ENCODE results near the gene SFXN2. TPM values are rescaled to one million over a fixed set of nuclear protein-coding genes. Genes with fewer than 3 reads are reported as not detected.
A peak's percentile ranks its signal among the peaks of the same experiment; 100 is the strongest.

The SFXN2 gene
- polyA plus RNA-seq, 1 experiment: 6.5 TPM

DNA sequence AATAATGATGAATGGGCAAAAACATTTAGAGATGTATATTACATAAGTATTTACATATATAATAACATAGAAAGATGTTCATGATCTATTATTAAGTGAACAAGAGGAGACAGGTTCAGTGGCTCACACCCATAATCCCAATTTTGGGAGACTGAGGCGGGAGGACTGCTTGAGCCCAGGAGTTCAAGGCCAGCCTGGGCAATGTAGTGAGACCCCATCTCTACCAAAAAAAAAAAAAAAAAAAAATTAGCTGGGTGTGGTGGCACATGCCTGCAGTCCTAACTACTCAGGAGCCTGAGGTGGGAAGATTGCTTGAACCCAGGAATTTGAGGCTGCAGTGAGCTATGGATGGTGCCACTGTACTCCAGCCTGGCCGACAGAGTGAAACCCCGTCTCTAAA lies 12.6 kb upstream of the SFXN2 start:
- H3K27me3 ChIP-seq (ENCODE audit: control insufficient read depth, insufficient read depth, low read length): no peaks in the 10 kb centered on the region
- CTCF ChIA-PET: interaction anchor here (1.2 to 3.4 kb wide), 3 partner anchors 9 to 52 kb away, joined by 3 to 14 read pairs (median 8); no protein-coding TSS in a partner anchor

DNA sequence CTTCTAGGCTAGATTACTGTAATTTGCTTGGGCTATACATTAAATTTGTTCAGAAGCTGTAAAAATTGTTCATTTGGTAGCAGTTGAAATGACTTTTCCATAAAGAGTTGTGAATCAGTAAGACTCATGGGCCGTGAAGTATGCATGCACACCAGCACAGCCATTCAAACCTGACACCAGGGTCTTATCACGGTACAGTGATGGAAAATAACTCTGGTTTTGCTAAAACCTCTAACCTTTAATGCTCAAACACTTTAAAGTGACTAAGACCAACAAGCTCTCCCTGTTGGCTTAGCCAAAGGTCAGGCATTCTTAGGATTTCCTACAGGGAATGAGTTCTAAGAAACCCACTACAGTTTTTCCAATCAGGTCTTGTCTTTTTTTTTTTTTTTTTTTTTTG lies 11.7 kb upstream of the SFXN2 start:
- H3K27ac ChIP-seq (ENCODE audit: low read depth, low read length): no peak overlapping the region
- CTCF ChIA-PET: interaction anchor here (1.2 kb wide), 1 partner anchor 25 kb away, joined by 3 read pairs; no protein-coding TSS in a partner anchor
- TF ChIP-seq, protein P1, sequence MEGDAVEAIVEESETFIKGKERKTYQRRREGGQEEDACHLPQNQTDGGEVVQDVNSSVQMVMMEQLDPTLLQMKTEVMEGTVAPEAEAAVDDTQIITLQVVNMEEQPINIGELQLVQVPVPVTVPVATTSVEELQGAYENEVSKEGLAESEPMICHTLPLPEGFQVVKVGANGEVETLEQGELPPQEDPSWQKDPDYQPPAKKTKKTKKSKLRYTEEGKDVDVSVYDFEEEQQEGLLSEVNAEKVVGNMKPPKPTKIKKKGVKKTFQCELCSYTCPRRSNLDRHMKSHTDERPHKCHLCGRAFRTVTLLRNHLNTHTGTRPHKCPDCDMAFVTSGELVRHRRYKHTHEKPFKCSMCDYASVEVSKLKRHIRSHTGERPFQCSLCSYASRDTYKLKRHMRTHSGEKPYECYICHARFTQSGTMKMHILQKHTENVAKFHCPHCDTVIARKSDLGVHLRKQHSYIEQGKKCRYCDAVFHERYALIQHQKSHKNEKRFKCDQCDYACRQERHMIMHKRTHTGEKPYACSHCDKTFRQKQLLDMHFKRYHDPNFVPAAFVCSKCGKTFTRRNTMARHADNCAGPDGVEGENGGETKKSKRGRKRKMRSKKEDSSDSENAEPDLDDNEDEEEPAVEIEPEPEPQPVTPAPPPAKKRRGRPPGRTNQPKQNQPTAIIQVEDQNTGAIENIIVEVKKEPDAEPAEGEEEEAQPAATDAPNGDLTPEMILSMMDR (IDR thresholded peaks at IDR 0.05; ENCODE audit: low read depth, low read length): no peak
- H3K4me3 ChIP-seq (ENCODE audit: low read depth, low read length): no peak overlapping the region
- POLR2A ChIA-PET: interaction anchor here (0.6 kb wide), 1 partner anchor 15 kb away, joined by 5 read pairs; no protein-coding TSS in a partner anchor
- H3K9me3 ChIP-seq (ENCODE audit: control insufficient read depth, insufficient read depth, low read length): no peaks in the 10 kb centered on the region
- no peaks in the 10 kb centered on the region for H3K27me3 ChIP-seq (ENCODE audit: control insufficient read depth, insufficient read depth, low read length)
- DNase-seq (ENCODE audit: low read depth, low spot score): no peak

More for the DNA sequence above, 12.6 kb upstream of the SFXN2 start:
- Histone ChIP-seq H3K27ac (ENCODE audit: low read depth, low read length) (no peak overlapping the region), H3K4me3 (ENCODE audit: low read depth, low read length) (no peak overlapping the region), H3K9me3 (ENCODE audit: control insufficient read depth, insufficient read depth, low read length) (no peaks in the 10 kb centered on the region)
- POLR2A ChIA-PET: interaction anchor here (1.0 kb wide), 2 partner anchors 9 to 26 kb away, joined by 3 read pairs; no protein-coding TSS in a partner anchor
- TF ChIP-seq, protein P1 (IDR thresholded peaks at IDR 0.05; ENCODE audit: low read depth, low read length): no peak
- no peak for DNase-seq (ENCODE audit: low read depth, low spot score)

DNA sequence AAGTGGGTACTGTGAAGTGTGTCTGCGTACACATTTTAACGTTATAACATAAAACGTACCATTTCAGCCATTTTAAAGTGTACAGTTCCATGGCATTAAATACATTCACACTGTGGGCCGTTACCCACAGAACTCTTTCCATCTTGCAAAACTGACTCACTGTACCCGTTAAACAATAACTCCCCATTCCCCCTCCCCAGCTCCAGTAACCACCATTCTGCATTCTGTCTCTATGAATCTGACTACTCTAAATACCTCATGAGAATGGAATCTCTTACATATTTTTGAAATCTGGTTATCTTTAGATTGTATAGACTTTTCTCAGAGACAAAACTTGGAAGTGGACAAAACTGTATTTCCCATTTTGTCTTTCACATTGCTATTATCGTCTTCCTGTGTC lies 9.5 kb upstream of the SFXN2 start:
- CTCF ChIA-PET: interaction anchor here (0.6 to 1.5 kb wide), 2 partner anchors 26 to 540 kb away, joined by 3 to 5 read pairs; no protein-coding TSS in a partner anchor
- TF ChIP-seq, protein P1 (IDR thresholded peaks at IDR 0.05; ENCODE audit: low read depth, low read length): no peak
- POLR2A ChIA-PET: interaction anchor here (1.0 kb wide), 1 partner anchor 30 kb away, joined by 3 read pairs; no protein-coding TSS in a partner anchor
- Histone ChIP-seq H3K4me3 (ENCODE audit: low read depth, low read length) (no peak overlapping the region), H3K27ac (ENCODE audit: low read depth, low read length) (peak overlapping the region; percentile 55), H3K27me3 (ENCODE audit: control insufficient read depth, insufficient read depth, low read length) (no peaks in the 10 kb centered on the region), H3K9me3 (ENCODE audit: control insufficient read depth, insufficient read depth, low read length) (no peaks in the 10 kb centered on the region)
- no peak for DNase-seq (ENCODE audit: low read depth, low spot score)

DNA sequence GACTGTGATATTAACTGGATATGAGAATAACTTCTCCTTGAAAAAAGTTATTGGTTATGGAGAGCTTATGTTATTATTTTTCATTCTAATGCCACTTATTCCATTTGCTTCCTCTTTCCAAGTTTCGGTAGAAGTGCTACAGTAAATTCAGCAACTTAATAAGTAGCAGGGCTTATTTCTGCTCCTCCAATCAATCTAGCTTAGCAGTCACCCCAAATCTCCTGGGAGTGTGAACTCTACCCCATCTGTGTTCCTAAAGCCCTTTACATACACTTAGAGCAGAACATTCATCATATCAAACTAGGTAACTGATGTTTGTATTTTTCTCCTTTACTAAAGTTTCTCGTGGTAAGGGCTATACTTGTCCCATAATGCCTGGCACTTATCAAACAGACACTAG lies 8.9 kb upstream of the SFXN2 start:
- TF ChIP-seq, protein P1 (IDR thresholded peaks at IDR 0.05; ENCODE audit: low read depth, low read length): no peak
- DNase-seq (ENCODE audit: low read depth, low spot score): no peak
- H3K27me3 ChIP-seq (ENCODE audit: control insufficient read depth, insufficient read depth, low read length): no peaks in the 10 kb centered on the region
- H3K4me3 ChIP-seq (ENCODE audit: low read depth, low read length): no peak overlapping the region
- ChIA-PET CTCF (interaction anchor here (1.5 kb wide), 1 partner anchor 27 kb away, joined by 5 read pairs; no protein-coding TSS in a partner anchor), POLR2A (interaction anchor here (1.0 kb wide), 1 partner anchor 30 kb away, joined by 3 read pairs; no protein-coding TSS in a partner anchor)
- no peak overlapping the region for H3K27ac ChIP-seq (ENCODE audit: low read depth, low read length)
- no peaks in the 10 kb centered on the region for H3K9me3 ChIP-seq (ENCODE audit: control insufficient read depth, insufficient read depth, low read length)

DNA sequence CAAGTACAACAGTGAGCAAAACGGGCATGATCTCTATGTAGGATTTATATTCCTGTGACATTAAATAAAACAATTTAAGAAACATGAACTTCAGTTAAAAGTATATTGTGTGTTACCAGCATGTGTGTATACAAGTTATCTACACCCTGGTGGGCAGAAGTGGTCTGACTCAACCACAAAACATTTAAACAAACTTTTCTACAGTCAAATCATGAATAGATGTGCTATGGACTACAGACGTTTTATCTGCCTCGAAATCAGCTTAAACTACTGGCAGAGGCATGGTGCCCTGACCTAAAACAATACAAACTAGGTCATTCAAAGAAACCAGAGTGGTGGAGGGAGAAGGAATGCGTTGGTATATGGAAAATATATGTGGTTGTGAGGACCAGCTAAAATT lies 3.8 kb upstream of the SFXN2 start:
- ChIA-PET POLR2A (interaction anchor here (0.6 to 5.7 kb wide), 6 partner anchors 9 to 71 kb away, joined by 3 to 71 read pairs (median 4); no protein-coding TSS in a partner anchor), CTCF (interaction anchor here (0.7 to 4.6 kb wide), 2 partner anchors 32 to 75 kb away, joined by 3 to 28 read pairs; no protein-coding TSS in a partner anchor)
- Histone ChIP-seq H3K27me3 (ENCODE audit: control insufficient read depth, insufficient read depth, low read length) (no peaks in the 10 kb centered on the region), H3K9me3 (ENCODE audit: control insufficient read depth, insufficient read depth, low read length) (peaks cover 3% of the 10 kb centered on the region; the same call in 1 of the 2 replicates), H3K4me3 (ENCODE audit: low read depth, low read length) (no peak overlapping the region; the same call in 1 of the 2 replicates), H3K27ac (ENCODE audit: low read depth, low read length) (no peak overlapping the region)
- peak; percentile 66 for DNase-seq (ENCODE audit: low read depth, low spot score)
- TF ChIP-seq, protein P1 (IDR thresholded peaks at IDR 0.05; ENCODE audit: low read depth, low read length): peak; percentile 21; the same call in 1 of the 2 replicates
